Endothelial cell of umbilical vein (primary cell): ENCODE data around the gene SAMD11.

ENCODE experiments used
- CTCF ChIP-seq, 2 donors: IDR thresholded peaks; 1 replicate in 1 of 2; 2 replicates in 1 of 2; pipeline ENCODE4 v1.5.1; 2011; ENCODE audit warnings: low read length in 2 of 2, mild to moderate bottlenecking in 2 of 2, moderate library complexity in 2 of 2, control low read depth in 1 of 2, inconsistent platforms in 1 of 2, low read depth in 1 of 2; ENCODE audit not compliant: insufficient read depth in 1 of 2; ENCODE audit errors: extremely low read depth in 1 of 2
- MAX ChIP-seq: IDR thresholded peaks from 2 replicates; pipeline ENCODE4 v1.6.1; 2011; ENCODE audit not compliant: insufficient read depth, insufficient read length
- POLR2A ChIP-seq: IDR thresholded peaks from 2 replicates; pipeline ENCODE4 v1.6.1; 2012; ENCODE audit warnings: low read depth, mild to moderate bottlenecking, control low read depth, low read length

GRCh38 chr1:971751-972506 lies 48.2 kb downstream of the SAMD11 start:
- TF ChIP-seq MAX (no peak), CTCF (IDR thresholded peaks at IDR 0.05; ENCODE audit: extremely low read depth in 1 of 2, insufficient read depth in 1 of 2, low read depth in 1 of 2, low read length in 2 of 2) (no peak), POLR2A (no peak)
